A673 (cell line): ENCODE measurements around the gene RRAGA.

ENCODE experiments used
- EZH2 ChIP-seq: fragments of 200-600 bp; sonication (generic); IDR thresholded peaks from 2 replicates; pipeline ENCODE4 v1.6.1; 2017; ENCODE audit warnings: borderline replicate concordance, low read depth, mild to moderate bottlenecking, mixed read lengths, antibody characterized with exemption, low read length; ENCODE audit not compliant: poor library complexity, severe bottlenecking
- TF ChIP-seq, protein P1 (sequence below): fragments of 300-800, 200-600 bp; sonication (generic); conservative IDR thresholded peaks from 2 replicates; pipeline ENCODE4 v1.5.1; 2017; ENCODE audit warnings: low read depth, mild to moderate bottlenecking, antibody characterized with exemption, low read length, moderate library complexity, mixed read lengths

DNA sequence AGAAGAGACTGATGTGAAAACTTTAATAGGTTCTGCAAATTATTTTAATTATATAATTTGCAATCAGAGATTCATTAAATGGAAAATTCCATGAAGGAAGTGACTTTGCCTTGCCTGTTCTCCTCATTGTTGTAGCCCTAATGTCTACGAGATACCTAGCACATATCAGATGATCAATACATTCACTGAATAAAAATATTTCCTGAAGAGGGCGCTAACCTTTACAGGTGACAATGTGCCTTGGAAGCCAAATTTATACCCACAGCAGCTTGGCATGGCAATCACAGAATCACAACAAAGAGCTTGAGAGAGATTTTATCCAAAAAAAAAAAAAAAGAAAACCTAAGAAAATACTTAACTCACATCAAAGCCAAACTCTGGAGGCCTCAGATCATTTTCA lies 36.1 kb downstream of the RRAGA start:
- TF ChIP-seq, protein P1, sequence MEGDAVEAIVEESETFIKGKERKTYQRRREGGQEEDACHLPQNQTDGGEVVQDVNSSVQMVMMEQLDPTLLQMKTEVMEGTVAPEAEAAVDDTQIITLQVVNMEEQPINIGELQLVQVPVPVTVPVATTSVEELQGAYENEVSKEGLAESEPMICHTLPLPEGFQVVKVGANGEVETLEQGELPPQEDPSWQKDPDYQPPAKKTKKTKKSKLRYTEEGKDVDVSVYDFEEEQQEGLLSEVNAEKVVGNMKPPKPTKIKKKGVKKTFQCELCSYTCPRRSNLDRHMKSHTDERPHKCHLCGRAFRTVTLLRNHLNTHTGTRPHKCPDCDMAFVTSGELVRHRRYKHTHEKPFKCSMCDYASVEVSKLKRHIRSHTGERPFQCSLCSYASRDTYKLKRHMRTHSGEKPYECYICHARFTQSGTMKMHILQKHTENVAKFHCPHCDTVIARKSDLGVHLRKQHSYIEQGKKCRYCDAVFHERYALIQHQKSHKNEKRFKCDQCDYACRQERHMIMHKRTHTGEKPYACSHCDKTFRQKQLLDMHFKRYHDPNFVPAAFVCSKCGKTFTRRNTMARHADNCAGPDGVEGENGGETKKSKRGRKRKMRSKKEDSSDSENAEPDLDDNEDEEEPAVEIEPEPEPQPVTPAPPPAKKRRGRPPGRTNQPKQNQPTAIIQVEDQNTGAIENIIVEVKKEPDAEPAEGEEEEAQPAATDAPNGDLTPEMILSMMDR = peak; percentile 38
- TF ChIP-seq EZH2 = no peak
